Loucy (cell line): ENCODE data around the gene FOXL3.
"Not testable (repeated sequence)": the region's sequence is repeated elsewhere in the genome, so short reads cannot be mapped to it uniquely, and the experiment has no call there.

Source experiments
- H2AFZ ChIP-seq: fragments of 200-600 bp; sonication (generic); 2 replicates; pipeline ENCODE4 v1.6.0; 2016; ENCODE audit warnings: antibody characterized with exemption, mild to moderate bottlenecking, low read length, moderate library complexity
- H3F3A ChIP-seq: fragments of 200-600 bp; 2 replicates; pipeline ENCODE4 v1.6.0; 2016; ENCODE audit warnings: antibody characterized with exemption, low read depth, mild to moderate bottlenecking
- H3K27me3 ChIP-seq: fragments of 200-600 bp; sonication (generic); 2 replicates; pipeline ENCODE4 v1.6.1; 2014; ENCODE audit warnings: low read length, mild to moderate bottlenecking; ENCODE audit not compliant: insufficient read depth, poor library complexity, severe bottlenecking
- H3K36me3 ChIP-seq: fragments of 200-600 bp; sonication (generic); 2 replicates; pipeline ENCODE4 v1.6.1; 2016; ENCODE audit warnings: low read length; ENCODE audit not compliant: insufficient read depth
- H3K4me1 ChIP-seq: fragments of 200-600 bp; sonication (generic); 2 replicates; pipeline ENCODE4 v1.5.1; 2014; ENCODE audit warnings: low read length, mild to moderate bottlenecking; ENCODE audit not compliant: insufficient read depth, poor library complexity, severe bottlenecking
- H3K4me2 ChIP-seq: fragments of 200-600 bp; sonication (generic); 2 replicates; pipeline ENCODE4 v1.6.0; 2014; ENCODE audit warnings: antibody characterized with exemption, low read length, low read depth, mild to moderate bottlenecking; ENCODE audit not compliant: poor library complexity, severe bottlenecking
- H3K4me3 ChIP-seq: fragments of 200-600 bp; sonication (generic); 2 replicates; pipeline ENCODE4 v1.5.1; 2014; ENCODE audit warnings: low read length, mild to moderate bottlenecking, mixed read lengths; ENCODE audit not compliant: poor library complexity, severe bottlenecking
- H3K79me2 ChIP-seq: fragments of 200-600 bp; sonication (generic); 2 replicates; pipeline ENCODE4 v1.6.1; 2014; ENCODE audit warnings: low read length; ENCODE audit not compliant: insufficient read depth
- H3K9ac ChIP-seq: fragments of 200-600 bp; sonication (generic); 2 replicates; pipeline ENCODE4 v1.6.0; 2014; ENCODE audit warnings: mild to moderate bottlenecking, low read depth, low read length, moderate library complexity; ENCODE audit not compliant: poor library complexity, severe bottlenecking
- H3K9me2 ChIP-seq: fragments of 200-600 bp; sonication (generic); replicated peaks from 2 replicates; pipeline ENCODE4 v1.6.1; 2016; ENCODE audit warnings: low read depth, low read length, mixed read lengths
- H3K9me3 ChIP-seq: fragments of 200-600 bp; sonication (generic); 2 replicates; pipeline ENCODE4 v1.6.1; 2014; ENCODE audit warnings: mild to moderate bottlenecking, antibody characterized with exemption, low read length, low read depth; ENCODE audit not compliant: insufficient read depth
- H4K20me1 ChIP-seq: fragments of 200-600 bp; sonication (generic); 2 replicates; pipeline ENCODE4 v1.6.0; 2014; ENCODE audit warnings: antibody characterized with exemption, low read length, mild to moderate bottlenecking; ENCODE audit not compliant: insufficient read depth, poor library complexity, severe bottlenecking
- EZH2phosphoT487 ChIP-seq: fragments of 200-600 bp; IDR thresholded peaks from 2 replicates; pipeline ENCODE4 v1.6.1; 2018; ENCODE audit warnings: antibody characterized with exemption, mild to moderate bottlenecking, moderate library complexity, borderline replicate concordance
- TF ChIP-seq, protein P1 (sequence below): fragments of 200-600 bp; sonication (generic); conservative IDR thresholded peaks from 2 replicates; pipeline ENCODE4 v1.5.1; 2014; ENCODE audit warnings: mild to moderate bottlenecking, antibody characterized with exemption, low read length

The FOXL3 gene

DNA sequence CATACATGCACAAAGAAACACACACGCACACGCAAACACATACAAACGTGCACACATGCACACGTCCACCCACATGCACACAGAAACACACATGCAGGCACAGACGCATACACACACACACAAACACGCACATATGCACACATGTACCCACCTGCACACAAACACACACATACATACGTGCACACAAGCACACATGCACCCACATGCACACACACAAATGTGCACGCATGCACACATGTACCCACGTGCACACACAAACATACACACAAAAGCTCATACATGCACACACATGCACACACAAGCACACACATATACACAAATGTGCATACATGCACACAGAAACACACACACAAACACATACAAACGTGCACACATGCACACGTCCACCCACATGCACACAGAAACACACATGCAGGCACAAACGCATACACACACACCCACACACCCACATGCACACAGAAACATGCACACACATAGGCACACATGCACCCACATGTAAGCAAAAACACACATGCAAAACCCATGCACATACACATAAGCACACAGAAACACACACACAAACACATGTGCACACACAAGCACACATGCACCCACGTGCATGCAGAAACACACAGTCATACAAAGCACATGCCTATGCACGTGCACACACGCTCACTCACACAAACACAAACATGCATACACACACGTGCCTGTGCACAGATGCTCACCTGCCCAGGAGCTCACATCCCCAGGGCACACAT is 44.8 kb downstream of the FOXL3 start:
- Histone ChIP-seq H3K79me2 (no peaks in the 10 kb centered on the region), H3F3A (no peaks in the 10 kb centered on the region; the same call in 1 of the 2 replicates), H3K9ac (no peak overlapping the region), H3K27me3 (no peaks in the 10 kb centered on the region), H2AFZ (no peak overlapping the region), H3K4me1 (no peaks in the 10 kb centered on the region), H3K9me2 (no peaks in the 10 kb centered on the region), H4K20me1 (no peaks in the 10 kb centered on the region), H3K9me3 (peaks cover under 1% of the 10 kb centered on the region; the same call in 1 of the 2 replicates), H3K4me3 (no peak overlapping the region), H3K36me3 (no peaks in the 10 kb centered on the region), H3K4me2 (no peak overlapping the region)
- TF ChIP-seq, protein P1, sequence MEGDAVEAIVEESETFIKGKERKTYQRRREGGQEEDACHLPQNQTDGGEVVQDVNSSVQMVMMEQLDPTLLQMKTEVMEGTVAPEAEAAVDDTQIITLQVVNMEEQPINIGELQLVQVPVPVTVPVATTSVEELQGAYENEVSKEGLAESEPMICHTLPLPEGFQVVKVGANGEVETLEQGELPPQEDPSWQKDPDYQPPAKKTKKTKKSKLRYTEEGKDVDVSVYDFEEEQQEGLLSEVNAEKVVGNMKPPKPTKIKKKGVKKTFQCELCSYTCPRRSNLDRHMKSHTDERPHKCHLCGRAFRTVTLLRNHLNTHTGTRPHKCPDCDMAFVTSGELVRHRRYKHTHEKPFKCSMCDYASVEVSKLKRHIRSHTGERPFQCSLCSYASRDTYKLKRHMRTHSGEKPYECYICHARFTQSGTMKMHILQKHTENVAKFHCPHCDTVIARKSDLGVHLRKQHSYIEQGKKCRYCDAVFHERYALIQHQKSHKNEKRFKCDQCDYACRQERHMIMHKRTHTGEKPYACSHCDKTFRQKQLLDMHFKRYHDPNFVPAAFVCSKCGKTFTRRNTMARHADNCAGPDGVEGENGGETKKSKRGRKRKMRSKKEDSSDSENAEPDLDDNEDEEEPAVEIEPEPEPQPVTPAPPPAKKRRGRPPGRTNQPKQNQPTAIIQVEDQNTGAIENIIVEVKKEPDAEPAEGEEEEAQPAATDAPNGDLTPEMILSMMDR, result no peak
- no peak for TF ChIP-seq EZH2phosphoT487

DNA sequence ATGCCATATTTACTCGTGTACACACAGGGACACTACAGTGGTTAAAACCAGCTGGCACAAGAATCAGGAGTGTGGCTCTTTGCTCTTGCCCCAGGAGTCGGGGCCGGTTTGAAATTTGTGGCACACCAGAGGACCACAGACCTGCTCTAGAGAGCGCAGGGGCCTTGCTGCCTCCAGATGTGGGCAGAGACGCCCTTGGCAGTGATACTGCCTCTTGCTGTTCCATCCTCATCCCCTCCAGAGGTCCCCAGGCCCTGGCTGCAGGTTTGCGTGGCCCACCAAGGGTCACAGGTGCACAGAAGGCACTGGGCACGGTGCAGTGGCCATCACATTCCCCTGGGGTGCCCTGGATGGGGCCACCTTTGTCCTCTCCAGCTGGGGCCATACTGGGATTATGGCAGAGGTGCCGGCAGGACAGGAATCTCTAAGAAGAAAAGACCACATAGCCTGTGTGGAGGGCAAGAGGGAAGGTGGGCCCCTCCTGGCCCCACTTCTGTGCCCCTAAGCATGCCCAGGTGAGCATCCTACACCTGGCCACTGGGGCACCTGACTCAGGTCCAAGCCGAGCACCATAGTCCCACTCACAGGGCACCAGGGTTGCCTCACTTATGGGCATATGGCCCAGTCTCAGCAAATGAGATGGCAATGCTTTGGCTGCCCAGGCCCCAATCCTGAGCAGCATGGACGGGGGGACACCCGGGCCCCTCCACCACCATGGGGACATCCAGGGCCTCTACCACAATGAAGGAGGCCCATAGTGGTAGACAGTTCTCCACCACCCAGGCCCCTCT is 45.6 kb downstream of the FOXL3 start:
- Histone ChIP-seq H3F3A (no peaks in the 10 kb centered on the region; the same call in 1 of the 2 replicates), H4K20me1 (no peaks in the 10 kb centered on the region), H3K9me2 (no peaks in the 10 kb centered on the region), H3K36me3 (no peaks in the 10 kb centered on the region), H3K4me2 (no peak overlapping the region), H3K79me2 (no peaks in the 10 kb centered on the region), H3K4me1 (no peaks in the 10 kb centered on the region), H3K27me3 (no peaks in the 10 kb centered on the region), H2AFZ (no peak overlapping the region), H3K4me3 (no peak overlapping the region), H3K9me3 (peaks cover 2% of the 10 kb centered on the region; the same call in 1 of the 2 replicates), H3K9ac (no peak overlapping the region)
- TF ChIP-seq, protein P1, result no peak
- TF ChIP-seq EZH2phosphoT487, result no peak

- H3K27me3 ChIP-seq, H3K9me3 ChIP-seq, H3K36me3 ChIP-seq, H3K9ac ChIP-seq, H3F3A ChIP-seq, H3K4me2 ChIP-seq, H3K4me3 ChIP-seq, H2AFZ ChIP-seq, H4K20me1 ChIP-seq, H3K4me1 ChIP-seq, H3K79me2 ChIP-seq, H3K9me2 ChIP-seq: not testable (repeated sequence)
Measured at GRCh38 chr7:336149-336533, 46.2 kb downstream of the FOXL3 start.
